ENCODE data around the gene WDPCP. TPM values are rescaled to one million over a fixed set of nuclear protein-coding genes. Genes with fewer than 3 reads are reported as not detected.
"Not testable (repeated sequence)": the region's sequence is repeated elsewhere in the genome, so short reads cannot be mapped to it uniquely, and the experiment has no call there.

Gene WDPCP
- total RNA-seq, 3 donors from 2014 or later (not counting 1 experiment from before 2014, with no cell fraction given) = 22.0 to 23.7 (median 22.9) TPM

DNA sequence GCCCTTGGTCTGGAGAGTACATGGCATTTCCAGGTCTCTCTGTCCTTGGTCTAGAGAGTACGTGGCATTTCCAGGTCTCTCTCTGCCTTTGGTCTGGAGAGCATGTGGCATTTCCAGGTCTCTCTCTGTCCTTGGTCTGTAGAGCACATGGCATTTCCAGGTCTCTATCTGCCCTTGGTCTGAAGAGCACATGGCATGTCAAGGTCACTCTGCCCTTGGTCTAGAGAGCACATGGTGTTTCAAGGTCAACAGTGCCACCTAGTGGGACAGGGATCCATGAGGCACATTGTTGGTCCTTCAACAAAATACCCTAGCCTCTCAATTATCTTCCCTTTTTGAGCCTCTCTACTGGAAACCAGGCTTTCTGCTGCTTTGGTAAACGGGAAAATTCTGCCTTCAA lies 287.4 kb downstream of the WDPCP start:
- TF ChIP-seq, protein P1, sequence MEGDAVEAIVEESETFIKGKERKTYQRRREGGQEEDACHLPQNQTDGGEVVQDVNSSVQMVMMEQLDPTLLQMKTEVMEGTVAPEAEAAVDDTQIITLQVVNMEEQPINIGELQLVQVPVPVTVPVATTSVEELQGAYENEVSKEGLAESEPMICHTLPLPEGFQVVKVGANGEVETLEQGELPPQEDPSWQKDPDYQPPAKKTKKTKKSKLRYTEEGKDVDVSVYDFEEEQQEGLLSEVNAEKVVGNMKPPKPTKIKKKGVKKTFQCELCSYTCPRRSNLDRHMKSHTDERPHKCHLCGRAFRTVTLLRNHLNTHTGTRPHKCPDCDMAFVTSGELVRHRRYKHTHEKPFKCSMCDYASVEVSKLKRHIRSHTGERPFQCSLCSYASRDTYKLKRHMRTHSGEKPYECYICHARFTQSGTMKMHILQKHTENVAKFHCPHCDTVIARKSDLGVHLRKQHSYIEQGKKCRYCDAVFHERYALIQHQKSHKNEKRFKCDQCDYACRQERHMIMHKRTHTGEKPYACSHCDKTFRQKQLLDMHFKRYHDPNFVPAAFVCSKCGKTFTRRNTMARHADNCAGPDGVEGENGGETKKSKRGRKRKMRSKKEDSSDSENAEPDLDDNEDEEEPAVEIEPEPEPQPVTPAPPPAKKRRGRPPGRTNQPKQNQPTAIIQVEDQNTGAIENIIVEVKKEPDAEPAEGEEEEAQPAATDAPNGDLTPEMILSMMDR (IDR thresholded peaks at IDR 0.05) = no peak
- Histone ChIP-seq H3K4me3 (ENCODE audit: low read length) (no peak overlapping the region), H3K27me3 (ENCODE audit: control insufficient read depth, insufficient read depth, low read length) (no peaks in the 10 kb centered on the region), H3K27ac (ENCODE audit: low read length) (no peak overlapping the region), H3K36me3 (ENCODE audit: control insufficient read depth, insufficient read depth, low read length) (no peaks in the 10 kb centered on the region), H3K4me1 (ENCODE audit: control insufficient read depth, insufficient read depth, low read length) (no peaks in the 10 kb centered on the region), H3K9me3 (ENCODE audit: control insufficient read depth, insufficient read depth, low read length) (peaks cover 61% of the 10 kb centered on the region)
- WGBS (ENCODE audit: insufficient coverage) = 95% methylated on average over 2 of the region's 2 CpGs
- no peak overlapping the region for H3K27ac Mint-ChIP-seq
- ATAC-seq (no peak), DNase-seq (no peak)
- peaks cover 28% of the 10 kb centered on the region for H3K36me3 Mint-ChIP-seq
- no peaks in the 10 kb centered on the region for H3K27me3 Mint-ChIP-seq (ENCODE audit: low read depth in 2 of 2)
- no peak overlapping the region for H3K4me3 Mint-ChIP-seq
- H3K9me3 Mint-ChIP-seq = peaks cover 6 to 24% of the 10 kb centered on the region in 2 donors
- intact Hi-C loops (cut with micrococcal nuclease) = no loop called here
- H3K4me1 Mint-ChIP-seq = no peaks in the 10 kb centered on the region

DNA sequence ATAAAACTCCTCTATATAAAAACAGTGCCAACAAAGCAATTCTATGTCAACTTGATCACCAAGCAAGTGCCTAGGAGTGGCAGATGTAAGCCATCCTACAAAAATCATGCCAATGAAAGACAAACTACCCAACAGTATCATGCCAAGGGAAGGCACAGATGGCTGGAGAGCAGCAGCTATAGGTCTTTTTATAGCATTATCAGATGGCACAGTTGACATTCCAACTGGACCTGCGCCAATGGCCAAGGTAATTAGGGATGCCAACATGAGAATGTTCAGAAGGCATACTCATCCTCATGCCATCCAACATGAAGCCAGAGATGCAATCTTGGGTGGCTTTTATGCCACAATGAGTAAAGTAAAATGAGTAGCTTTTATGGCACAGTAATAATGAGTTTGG lies 300.3 kb downstream of the WDPCP start:
- no peaks in the 10 kb centered on the region for H3K36me3 ChIP-seq (ENCODE audit: control insufficient read depth, insufficient read depth, low read length)
- TF ChIP-seq, protein P1 (IDR thresholded peaks at IDR 0.05) = no peak
- Mint-ChIP-seq H3K4me1 (no peaks in the 10 kb centered on the region), H3K4me3 (no peak overlapping the region), H3K36me3 (peaks cover 39% of the 10 kb centered on the region), H3K27me3 (ENCODE audit: low read depth in 2 of 2) (no peaks in the 10 kb centered on the region), H3K27ac (no peak overlapping the region), H3K9me3 (peaks cover 12 to 29% of the 10 kb centered on the region in 2 donors)
- WGBS (ENCODE audit: insufficient coverage) = 100% methylated on average over 1 of the region's 1 CpG
- H3K27ac ChIP-seq (ENCODE audit: low read length) = no peak overlapping the region
- H3K4me1 ChIP-seq (ENCODE audit: control insufficient read depth, insufficient read depth, low read length) = no peaks in the 10 kb centered on the region
- no peak for DNase-seq
- H3K4me3 ChIP-seq (ENCODE audit: low read length) = no peak overlapping the region
- peaks cover 22% of the 10 kb centered on the region for H3K9me3 ChIP-seq (ENCODE audit: control insufficient read depth, insufficient read depth, low read length)
- H3K27me3 ChIP-seq (ENCODE audit: control insufficient read depth, insufficient read depth, low read length) = no peaks in the 10 kb centered on the region
- intact Hi-C loops (cut with micrococcal nuclease) = no loop called here
- ATAC-seq = no peak

DNA sequence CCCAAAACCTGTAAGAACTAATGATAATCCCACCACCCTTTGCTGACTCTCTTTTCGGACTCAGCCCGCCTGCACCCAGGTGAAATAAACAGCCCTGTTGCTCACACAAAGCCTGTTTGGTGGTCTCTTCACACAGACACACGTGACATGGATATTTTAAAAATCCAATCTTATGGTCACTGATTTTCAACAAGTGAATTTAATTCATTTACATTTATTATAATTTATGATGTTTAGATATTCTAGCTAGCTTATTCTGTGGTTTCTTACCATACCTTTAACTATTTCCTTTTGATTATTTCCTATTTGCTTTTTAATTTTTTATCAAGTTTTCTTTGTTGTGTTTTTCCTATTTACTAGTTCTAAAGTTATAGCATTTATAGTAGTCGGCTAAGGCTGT lies 301.8 kb downstream of the WDPCP start:
- H3K27me3 Mint-ChIP-seq (ENCODE audit: low read depth in 2 of 2); H3K4me3 Mint-ChIP-seq; H3K27ac Mint-ChIP-seq; H3K27me3 ChIP-seq (ENCODE audit: control insufficient read depth, insufficient read depth, low read length); H3K27ac ChIP-seq (ENCODE audit: low read length); H3K4me1 Mint-ChIP-seq; ATAC-seq; H3K4me1 ChIP-seq (ENCODE audit: control insufficient read depth, insufficient read depth, low read length); intact Hi-C loops (cut with micrococcal nuclease); DNase-seq; H3K4me3 ChIP-seq (ENCODE audit: low read length); H3K36me3 ChIP-seq (ENCODE audit: control insufficient read depth, insufficient read depth, low read length): not testable (repeated sequence)
- 80% methylated on average over 1 of the region's 4 CpGs for WGBS (ENCODE audit: insufficient coverage)
- peaks cover 23% of the 10 kb centered on the region for H3K9me3 ChIP-seq (ENCODE audit: control insufficient read depth, insufficient read depth, low read length)
- Mint-ChIP-seq H3K9me3 (peaks cover 12 to 29% of the 10 kb centered on the region in 2 donors), H3K36me3 (peaks cover 38% of the 10 kb centered on the region)

DNA sequence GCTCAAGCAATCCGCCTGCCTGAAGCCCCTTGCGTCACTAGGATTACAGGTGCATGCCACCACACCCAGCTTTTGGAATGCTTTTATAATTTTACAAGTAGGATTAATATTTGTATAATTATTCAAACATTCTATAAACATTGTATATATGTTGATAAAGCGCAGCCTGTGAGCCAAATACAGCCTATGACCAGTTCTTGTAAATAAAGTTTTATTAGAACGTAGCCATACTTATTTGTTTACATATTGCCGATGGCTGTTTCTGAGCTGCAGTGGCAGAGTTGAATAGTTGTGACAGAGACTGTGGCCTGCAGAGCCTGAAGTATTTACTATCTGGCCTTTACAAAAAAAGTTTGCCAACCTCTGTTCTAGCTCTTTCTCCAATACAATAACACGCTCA lies 305.0 kb downstream of the WDPCP start:
- Histone ChIP-seq H3K4me1 (ENCODE audit: control insufficient read depth, insufficient read depth, low read length) (no peaks in the 10 kb centered on the region), H3K27ac (ENCODE audit: low read length) (no peak overlapping the region), H3K27me3 (ENCODE audit: control insufficient read depth, insufficient read depth, low read length) (no peaks in the 10 kb centered on the region), H3K36me3 (ENCODE audit: control insufficient read depth, insufficient read depth, low read length) (no peaks in the 10 kb centered on the region), H3K4me3 (ENCODE audit: low read length) (no peak overlapping the region), H3K9me3 (ENCODE audit: control insufficient read depth, insufficient read depth, low read length) (peaks cover 24% of the 10 kb centered on the region)
- TF ChIP-seq, protein P1 (IDR thresholded peaks at IDR 0.05) = no peak
- H3K36me3 Mint-ChIP-seq = peaks cover 61% of the 10 kb centered on the region
- no peak overlapping the region for H3K27ac Mint-ChIP-seq
- H3K4me1 Mint-ChIP-seq = no peaks in the 10 kb centered on the region
- intact Hi-C loops (cut with micrococcal nuclease) = no loop called here
- peaks cover 14 to 45% of the 10 kb centered on the region in 2 donors for H3K9me3 Mint-ChIP-seq
- no peak for DNase-seq
- no peak for ATAC-seq
- no peak overlapping the region for H3K4me3 Mint-ChIP-seq
- no peaks in the 10 kb centered on the region for H3K27me3 Mint-ChIP-seq (ENCODE audit: low read depth in 2 of 2)
- WGBS (ENCODE audit: insufficient coverage) = 97% methylated on average over 4 of the region's 6 CpGs
